Epidermal melanocyte (primary cell): ENCODE results near the gene GPR37L1.
A peak's percentile ranks its signal among the peaks of the same experiment; 100 is the strongest.
"Not testable (repeated sequence)": the region's sequence is repeated elsewhere in the genome, so short reads cannot be mapped to it uniquely, and the experiment has no call there.

ENCODE experiments used
- DNase-seq: peaks from one replicate; pipeline ENCODE4 v3.0.0; 2011; ENCODE audit warnings: low spot score; ENCODE audit not compliant: insufficient read length

Gene GPR37L1

DNA sequence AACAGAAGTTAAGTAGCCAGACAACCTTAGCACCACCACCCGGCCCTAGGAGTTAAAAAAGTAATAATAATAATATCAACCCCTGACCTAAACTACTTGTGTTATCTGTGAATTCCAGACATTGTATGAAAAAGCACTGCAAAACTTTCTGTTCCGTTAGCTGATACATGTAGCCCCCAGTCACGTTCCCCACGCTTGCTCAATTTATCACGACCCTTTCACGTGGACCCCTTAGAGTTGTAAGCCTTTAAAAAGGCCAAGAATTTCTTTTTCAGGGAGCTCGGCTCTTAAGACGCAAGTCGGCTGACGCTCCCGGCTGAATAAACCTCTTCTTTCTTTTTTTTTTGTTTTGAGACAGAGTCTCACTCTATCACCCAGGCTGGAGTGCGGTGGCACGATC lies 44.3 kb downstream of the GPR37L1 start:
- not testable (repeated sequence) for DNase-seq

DNA sequence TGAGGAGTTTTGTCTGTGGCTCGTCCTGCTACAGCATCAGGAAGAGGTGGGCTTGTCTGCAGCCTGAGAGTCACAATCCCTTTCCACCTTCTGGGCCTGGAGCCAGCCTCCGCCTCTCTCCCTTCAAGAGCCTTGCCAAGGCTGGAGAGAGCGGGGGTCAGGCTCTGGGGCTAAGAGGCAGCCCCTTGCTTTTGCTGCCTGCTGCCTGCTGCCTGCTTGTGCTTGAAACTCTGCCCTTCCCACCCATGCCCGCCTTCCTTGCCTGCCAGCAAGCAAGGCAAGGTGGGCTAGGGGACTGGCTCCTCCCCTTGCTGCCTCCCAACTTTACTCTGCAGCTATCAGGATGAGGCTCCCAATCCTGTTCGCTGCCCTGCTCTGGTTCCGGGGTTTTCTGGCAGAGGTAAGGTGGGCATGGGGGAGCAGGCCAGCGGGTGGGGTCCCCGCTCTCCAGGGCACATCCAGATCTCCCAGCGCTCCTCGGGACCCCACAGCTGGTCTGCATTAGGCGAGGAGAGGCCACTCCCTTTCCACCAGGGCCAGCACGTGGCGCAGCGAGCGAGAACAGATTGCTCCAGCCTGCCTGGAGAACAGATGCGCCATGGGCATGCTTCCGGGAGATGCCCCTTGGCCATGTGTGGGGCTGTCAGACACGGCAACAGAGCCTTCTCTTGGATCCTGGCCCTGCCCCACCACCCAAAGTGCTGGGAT lies 45.1 kb downstream of the GPR37L1 start:
- peak; percentile 41 for DNase-seq

DNA sequence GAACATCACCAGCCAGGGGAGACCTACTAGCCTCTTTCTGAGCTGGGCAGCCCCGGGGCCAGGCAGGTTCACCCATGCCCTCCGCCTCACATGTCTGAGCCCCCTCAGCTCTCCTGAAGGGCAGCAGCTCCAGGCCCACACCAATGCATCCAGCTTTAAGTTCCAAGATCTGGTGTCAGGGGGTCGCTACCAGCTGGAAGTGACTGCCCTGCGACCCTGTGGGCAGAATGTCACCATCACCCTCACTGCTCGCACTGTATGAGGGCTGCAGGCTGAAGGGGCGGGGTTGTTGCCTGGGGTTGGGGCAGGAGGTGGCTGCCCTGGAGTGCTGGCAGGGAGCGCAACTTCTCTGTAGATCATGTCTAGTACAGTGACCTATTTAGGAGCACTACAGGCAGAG lies 46.1 kb downstream of the GPR37L1 start:
- no peak for DNase-seq

DNA sequence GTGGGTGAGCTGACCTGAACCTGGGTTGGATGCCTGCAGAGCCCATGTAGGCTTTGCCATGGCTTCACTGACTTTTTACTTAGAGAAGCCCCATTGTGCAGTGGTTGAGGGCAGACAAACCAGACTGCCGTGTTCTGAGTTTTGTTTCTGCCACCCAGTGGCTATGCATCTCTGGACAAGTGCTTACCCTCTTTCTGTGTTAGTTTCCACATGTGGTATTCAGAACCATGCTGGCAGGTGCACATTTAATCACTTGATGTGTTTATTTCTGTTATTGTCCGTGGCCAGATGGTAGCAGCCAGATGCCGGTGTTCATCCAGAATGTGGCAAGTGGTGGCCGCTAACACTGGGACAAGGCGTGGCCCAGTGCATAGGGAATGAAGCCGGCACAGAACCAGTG lies 48.0 kb downstream of the GPR37L1 start:
- DNase-seq = no peak

DNA sequence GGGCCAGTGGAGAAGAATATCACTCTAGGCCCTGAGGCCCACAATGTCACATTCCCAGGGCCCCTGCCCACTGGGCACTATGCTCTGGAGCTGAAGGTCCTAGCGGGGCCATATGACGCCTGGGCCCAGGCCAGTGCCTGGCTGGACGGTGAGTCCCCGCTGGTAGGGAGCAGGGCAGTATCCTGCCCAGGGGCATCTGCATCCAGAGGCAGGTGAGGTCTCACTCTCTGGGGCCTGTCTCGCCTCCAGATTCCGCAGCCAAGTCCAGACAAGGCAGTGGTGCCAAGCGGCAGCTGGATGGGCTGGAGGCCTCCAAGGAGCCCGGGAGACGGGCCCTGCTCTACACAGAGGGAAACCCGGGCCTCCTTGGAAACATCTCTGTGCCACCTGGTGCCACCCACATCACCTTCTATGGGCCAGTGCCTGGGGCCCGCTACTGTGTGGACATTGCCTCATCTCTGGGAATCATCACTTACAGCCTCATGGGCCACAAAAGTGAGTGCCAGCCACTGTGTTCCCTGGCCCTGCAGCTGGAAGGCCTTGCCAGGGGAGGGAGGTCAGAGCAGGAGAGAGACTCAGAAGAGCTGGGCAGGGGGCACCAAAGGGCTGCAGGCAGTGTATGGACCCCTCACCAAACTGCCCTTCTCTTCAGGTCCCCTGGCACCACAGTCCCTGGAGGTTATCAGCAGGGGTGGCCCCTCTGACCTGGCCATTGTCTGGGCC lies 48.7 kb downstream of the GPR37L1 start:
- DNase-seq = no peak

DNA sequence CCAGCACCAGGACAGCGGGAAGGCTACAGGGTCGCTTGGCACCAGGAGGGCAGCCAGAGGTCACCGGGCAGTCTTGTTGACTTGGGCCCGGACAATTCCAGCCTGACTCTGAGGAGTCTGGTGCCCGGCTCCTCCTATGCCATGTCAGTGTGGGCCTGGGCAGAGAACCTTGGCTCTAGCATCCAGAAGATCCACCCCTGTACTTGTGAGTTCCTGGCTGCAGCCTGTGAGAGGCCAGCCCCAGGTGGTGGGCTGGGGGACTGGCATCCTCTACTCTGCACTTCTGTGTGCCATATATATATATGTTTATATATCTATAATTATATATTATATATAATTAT lies 49.3 kb downstream of the GPR37L1 start:
- no peak for DNase-seq

DNA sequence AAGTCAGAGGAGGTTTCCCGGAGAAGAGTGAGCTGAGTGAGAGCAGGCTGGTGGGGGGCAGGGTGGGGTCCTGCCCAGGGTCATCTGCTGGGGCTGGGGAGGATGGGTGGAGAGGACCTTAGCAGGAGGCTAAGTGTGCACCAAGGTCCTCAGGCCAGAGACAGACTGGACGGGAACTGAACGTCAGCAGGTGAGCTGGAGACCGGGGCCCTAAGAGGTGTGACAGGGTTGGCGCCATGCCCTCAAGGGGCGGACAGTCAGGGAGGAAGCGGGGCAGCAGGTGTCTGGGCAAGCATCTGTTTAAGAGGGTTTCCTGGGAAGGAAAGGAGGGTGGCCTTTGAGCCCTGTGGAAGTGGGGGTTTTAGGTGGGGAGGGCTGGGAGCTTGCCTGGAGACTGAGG lies 51.3 kb downstream of the GPR37L1 start:
- no peak for DNase-seq

DNA sequence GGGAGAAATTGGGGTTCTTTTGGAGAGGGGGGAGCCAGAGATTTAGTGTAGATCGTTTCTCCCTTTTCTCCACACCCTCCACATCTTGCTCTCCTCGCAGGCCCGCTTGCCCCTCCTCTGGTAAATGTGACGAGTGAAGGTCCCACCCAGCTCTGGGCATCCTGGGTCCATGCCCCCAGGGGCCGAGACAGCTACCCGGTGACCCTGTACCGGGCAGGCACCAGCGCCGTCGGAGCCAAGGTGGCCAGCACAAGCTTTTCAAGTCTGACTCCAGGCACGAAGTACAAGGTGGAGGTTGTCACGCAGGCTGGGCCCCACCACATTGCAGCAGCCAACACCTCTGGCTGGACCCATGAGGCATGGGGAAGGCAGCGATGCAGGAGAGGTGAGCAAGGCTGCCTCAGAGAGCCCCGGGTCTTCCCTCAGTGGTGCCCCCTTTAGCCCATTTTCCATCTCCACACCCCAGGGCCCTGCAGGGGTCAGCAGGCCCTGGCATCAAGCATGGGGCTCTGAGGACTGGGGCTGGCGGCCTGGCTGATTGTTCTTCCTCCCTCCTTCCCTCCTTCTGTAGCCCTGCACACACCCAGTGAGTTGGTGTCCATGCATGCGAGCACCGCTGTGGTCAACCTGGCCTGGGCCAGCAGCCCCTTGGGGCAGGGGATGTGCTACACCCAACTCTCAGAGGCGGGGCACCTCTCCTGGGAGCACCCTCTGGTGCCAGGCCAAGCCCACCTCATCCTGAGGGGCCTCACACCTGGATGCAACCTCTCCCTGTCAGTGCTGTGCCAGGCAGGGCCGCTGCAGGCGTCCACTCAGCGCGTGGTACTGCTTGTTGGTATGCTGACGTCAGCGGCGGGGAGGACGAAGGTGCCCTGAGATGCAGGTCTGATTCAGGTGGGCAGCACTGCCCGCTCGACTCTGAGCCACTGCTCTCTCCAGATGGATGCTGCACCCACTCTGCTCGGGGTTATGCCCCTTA lies 54.5 kb downstream of the GPR37L1 start:
- no peak for DNase-seq

DNA sequence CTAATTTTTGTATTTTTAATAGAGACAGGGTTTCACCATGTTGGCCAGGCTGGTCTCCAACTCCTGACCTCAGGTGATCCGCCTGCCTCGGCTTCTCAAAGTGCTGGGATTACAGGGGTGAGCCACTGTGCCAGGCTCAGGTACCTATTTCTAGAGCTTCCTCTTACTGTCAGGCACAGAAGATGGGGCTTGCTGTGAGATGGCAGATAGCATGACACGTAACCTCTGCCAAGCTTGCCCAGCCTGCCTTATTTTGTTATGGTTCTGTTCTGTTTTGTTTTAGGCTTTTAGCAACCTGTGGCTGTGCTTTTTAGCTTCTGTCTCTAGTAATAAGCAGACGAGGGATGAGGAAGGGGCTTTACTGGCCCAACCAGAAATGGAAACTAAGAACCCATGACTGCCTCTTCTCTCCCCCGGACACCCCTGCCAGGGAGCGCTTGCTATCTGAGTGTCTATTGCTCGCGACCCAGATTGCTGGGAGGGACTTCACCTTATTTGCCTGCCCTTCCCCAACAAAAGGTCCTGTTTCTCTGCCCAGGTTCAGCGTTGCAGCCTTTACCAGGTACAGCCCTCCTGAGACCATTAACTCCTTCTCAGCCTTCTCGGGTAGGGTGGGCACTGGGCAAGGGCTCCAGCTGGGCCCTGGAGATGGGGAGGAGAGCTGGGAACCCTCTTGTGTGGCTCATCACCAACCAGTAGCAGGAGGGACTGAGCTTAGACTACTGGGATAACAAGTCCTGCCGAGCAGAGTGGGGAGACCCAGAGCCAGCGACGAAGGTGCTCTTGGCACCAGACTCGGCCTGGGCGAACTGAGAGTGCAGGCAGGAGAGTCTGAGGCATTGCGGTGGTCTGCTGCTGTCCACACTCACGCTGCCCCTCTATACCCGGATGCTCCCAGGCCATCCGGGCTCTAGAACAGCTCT lies 57.4 kb downstream of the GPR37L1 start:
- DNase-seq = no peak

DNA sequence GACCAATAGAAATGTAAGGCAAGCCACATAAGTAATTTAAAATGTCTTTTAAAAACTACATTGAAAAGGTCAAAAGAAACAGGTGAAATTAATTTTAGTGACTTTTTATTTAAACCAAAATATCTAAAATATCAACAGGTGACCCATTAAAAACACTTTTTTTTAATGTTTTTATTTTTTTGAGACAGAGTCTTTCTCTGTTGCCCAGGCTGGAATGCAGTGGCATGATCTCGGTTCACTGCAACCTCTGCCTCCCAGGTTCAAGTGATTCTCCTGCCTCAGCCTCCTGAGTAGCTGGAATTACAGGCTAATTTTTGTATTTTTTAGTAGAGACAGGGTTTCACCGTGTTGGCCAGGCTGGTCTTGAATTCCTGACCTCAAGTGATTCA lies 58.0 kb downstream of the GPR37L1 start:
- not testable (repeated sequence) for DNase-seq

DNA sequence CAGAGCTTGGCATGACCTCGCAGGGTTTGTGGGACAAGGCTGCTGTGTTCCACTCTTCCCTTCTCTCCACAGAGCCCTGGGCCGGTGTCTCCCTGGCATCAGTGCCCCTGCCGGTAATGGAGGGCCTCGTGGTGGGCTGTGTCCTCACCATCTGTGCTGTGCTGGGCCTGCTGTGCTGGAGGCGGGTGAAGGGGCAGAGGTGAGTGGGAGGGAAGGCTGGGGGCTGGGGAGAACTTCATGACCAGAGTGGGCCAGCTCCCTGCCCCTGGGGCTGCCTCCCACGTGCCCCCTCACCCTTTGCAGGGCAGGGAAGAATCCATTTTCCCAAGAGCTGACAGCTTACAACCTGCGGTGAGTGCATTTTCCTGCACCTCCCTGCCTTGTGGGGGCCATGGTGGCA lies 58.9 kb downstream of the GPR37L1 start:
- no peak for DNase-seq

DNA sequence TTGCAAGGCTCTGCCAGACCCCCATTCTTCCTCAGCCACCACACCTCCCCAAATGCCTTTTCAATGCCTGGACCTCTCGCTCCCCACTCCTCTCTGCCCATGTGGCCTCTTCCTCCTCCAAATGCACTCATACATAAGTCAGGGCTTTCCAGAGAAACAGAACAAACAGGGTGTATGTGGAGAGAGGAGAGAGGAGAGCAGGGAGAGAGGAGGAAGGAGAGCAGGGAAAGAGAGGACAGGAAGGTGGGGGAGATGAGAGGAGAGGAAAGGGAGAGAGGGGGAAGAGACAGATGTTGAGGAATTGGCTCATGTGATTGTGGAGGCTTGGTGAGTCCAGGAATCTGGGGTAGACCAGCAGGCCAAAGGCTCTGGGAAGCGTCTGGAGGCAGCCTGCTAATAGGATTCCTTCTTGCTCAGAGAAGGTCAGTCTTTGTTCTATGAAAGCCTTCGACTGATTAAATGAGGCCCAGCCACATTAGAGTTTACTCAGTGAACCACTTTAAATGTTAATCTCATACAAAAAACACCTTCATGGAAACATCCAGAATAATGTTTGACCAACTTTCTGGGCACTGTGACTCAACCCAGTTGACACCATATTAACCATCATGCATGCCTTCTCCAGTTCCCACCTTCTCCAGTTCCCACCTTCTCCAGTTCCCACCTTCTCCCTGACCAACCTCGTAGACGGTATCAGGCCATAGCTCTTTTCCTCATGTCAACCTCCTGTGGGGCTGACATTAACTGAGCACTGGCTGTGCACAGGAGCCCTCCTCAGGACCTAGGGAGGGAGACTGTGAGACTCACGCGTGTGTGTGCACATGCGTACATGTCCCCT lies 59.5 kb downstream of the GPR37L1 start:
- no peak for DNase-seq
